ENCODE measurements around the gene GGTLC2.

GRCh38 chr22:22691055-22691454, 46.6 kb downstream of the GGTLC2 start:
- TF ChIP-seq POLR2A (IDR thresholded peaks at IDR 0.05), result no peak
- TF ChIP-seq, protein P1, sequence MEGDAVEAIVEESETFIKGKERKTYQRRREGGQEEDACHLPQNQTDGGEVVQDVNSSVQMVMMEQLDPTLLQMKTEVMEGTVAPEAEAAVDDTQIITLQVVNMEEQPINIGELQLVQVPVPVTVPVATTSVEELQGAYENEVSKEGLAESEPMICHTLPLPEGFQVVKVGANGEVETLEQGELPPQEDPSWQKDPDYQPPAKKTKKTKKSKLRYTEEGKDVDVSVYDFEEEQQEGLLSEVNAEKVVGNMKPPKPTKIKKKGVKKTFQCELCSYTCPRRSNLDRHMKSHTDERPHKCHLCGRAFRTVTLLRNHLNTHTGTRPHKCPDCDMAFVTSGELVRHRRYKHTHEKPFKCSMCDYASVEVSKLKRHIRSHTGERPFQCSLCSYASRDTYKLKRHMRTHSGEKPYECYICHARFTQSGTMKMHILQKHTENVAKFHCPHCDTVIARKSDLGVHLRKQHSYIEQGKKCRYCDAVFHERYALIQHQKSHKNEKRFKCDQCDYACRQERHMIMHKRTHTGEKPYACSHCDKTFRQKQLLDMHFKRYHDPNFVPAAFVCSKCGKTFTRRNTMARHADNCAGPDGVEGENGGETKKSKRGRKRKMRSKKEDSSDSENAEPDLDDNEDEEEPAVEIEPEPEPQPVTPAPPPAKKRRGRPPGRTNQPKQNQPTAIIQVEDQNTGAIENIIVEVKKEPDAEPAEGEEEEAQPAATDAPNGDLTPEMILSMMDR (IDR thresholded peaks at IDR 0.05), result no peak
